ENCODE results near the gene RUFY1.

DNA sequence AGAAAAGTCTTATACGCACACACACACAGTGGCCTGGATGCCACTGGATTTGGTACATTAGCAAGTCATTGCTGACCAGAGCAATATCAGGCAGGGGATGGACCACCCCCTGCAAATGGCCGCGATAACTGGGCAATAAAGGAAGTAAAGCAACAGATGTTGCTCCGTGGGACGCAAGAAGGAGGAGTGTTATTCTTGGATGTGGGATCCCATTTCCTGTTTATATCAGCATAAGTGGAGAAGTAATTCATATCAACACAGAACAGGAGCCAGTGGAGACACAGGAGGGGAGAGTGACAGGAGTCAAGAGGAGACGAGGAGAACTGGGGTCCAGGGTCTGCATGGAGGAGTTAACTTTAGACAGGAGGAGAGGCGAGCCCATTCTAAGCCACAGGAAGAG lies 18.4 kb downstream of the RUFY1 start:
- TF ChIP-seq CTCF (IDR thresholded peaks at IDR 0.05): no peak
- TF ChIP-seq POLR2A (IDR thresholded peaks at IDR 0.05): no peak

Measured in right lobe of liver (tissue), 4 donors.